GM15510 (cell line): ENCODE data around the gene ZNF22.

ENCODE experiments used
- POLR2A ChIP-seq: IDR thresholded peaks from 3 replicates; pipeline ENCODE4 v1.6.1; 2011; ENCODE audit warnings: borderline replicate concordance; ENCODE audit not compliant: insufficient read length; ENCODE audit errors: extremely low read depth

ZNF22 gene

GRCh38 chr10:45000752-45001380 is at the start of gene ZNF22:
Gene ZNF22 (plus strand): TSS chr10:45000923. CDS start chr10:45003369, 2,446 bp downstream.
- TF ChIP-seq POLR2A, result peak; percentile 81

GRCh38 chr10:44951576-44952226 is 49.0 kb upstream of the ZNF22 start:
- no peak for TF ChIP-seq POLR2A

GRCh38 chr10:44952779-44953231 is 47.9 kb upstream of the ZNF22 start:
- no peak for TF ChIP-seq POLR2A

GRCh38 chr10:44954042-44954441 is 46.7 kb upstream of the ZNF22 start:
- TF ChIP-seq POLR2A, result no peak

- TF ChIP-seq POLR2A, result no peak
Observed at GRCh38 chr10:44954962-44955361, 45.8 kb upstream of the ZNF22 start.

- no peak for TF ChIP-seq POLR2A
Observed at GRCh38 chr10:44955413-44956070, 45.2 kb upstream of the ZNF22 start.

GRCh38 chr10:44956226-44956625 is 44.5 kb upstream of the ZNF22 start:
- no peak for TF ChIP-seq POLR2A

GRCh38 chr10:44956717-44957706 is 43.7 kb upstream of the ZNF22 start:
- TF ChIP-seq POLR2A, result no peak

- TF ChIP-seq POLR2A, result no peak
Observed at GRCh38 chr10:44958196-44958897, 42.4 kb upstream of the ZNF22 start.

- no peak for TF ChIP-seq POLR2A
Observed at GRCh38 chr10:44958898-44959246, 41.9 kb upstream of the ZNF22 start.

GRCh38 chr10:44959247-44960087 is 41.3 kb upstream of the ZNF22 start, which contains the start of gene RASSF4:
Gene RASSF4 (plus strand): TSS chr10:44959802. CDS start chr10:44970203, 10,401 bp downstream.
- TF ChIP-seq POLR2A, result peak; percentile 94

- no peak for TF ChIP-seq POLR2A
Observed at GRCh38 chr10:44960088-44960460, 40.6 kb upstream of the ZNF22 start.

- TF ChIP-seq POLR2A, result no peak
Observed at GRCh38 chr10:44960482-44961229, 40.1 kb upstream of the ZNF22 start.

- TF ChIP-seq POLR2A, result no peak
Observed at GRCh38 chr10:44961230-44961571, 39.5 kb upstream of the ZNF22 start.
